ENCODE results near the gene UBA3. TPM values are rescaled to one million over a fixed set of nuclear protein-coding genes. Genes with fewer than 3 reads are reported as not detected.

Gene UBA3
- total and polyA plus RNA-seq, 10 of the 15 experiments (the other 5 are each of a cell fraction or from before 2014, with no cell fraction given), result 72.9 to 131 (median 102) TPM

GRCh38 chr3:69121513-69121912 is 41.3 kb upstream of the UBA3 start:
- WGBS (ENCODE audit: insufficient coverage, insufficient replicate concordance, low lambda C conversion rate, missing lambda C conversion rate), result 66% methylated on average over 6 of the region's 6 CpGs
- H3K27ac ChIP-seq (ENCODE audit: control insufficient read depth, insufficient read depth), result no peak overlapping the region
- no peaks in the 10 kb centered on the region for H3K9me3 ChIP-seq (replicated peaks; ENCODE audit: control insufficient read depth, insufficient read depth, low read length)
- POLR2A ChIA-PET, result interaction anchor here (0.6 kb wide), 1 partner anchor 72 kb away, joined by 4 read pairs; no protein-coding TSS in a partner anchor
- BruUV-seq (replicated peaks), result no TSS peak
- intact Hi-C loops (cut with micrococcal nuclease; ENCODE audit: unreplicated experiment), result loop anchor here (1.0 to 10.0 kb wide), 4 partner anchors 185 to 823 kb away; no protein-coding TSS in a partner anchor
- CTCF ChIA-PET, result interaction anchor here (0.6 to 6.8 kb wide), 53 partner anchors 10 to 551 kb away, joined by 3 to 117 read pairs (median 5); partner anchors contain the start of gene EOGT
- H3K79me2 ChIP-seq (ENCODE audit: control insufficient read depth, insufficient read depth, low read length), result no peaks in the 10 kb centered on the region
- DNase-seq (ENCODE audit: low read depth, low spot score) (no peak), ATAC-seq (no peak; the same call in 2 of the 3 replicates), FAIRE-seq (no peak)
- H3K4me3 ChIP-seq, result no peak overlapping the region
- RAD21 ChIA-PET (ENCODE audit: unreplicated experiment), result interaction anchor here (0.6 to 4.4 kb wide), 25 partner anchors 14 to 550 kb away, joined by 3 to 67 read pairs (median 4); partner anchors contain the start of gene TMF1
- no peak for TF ChIP-seq ZNF687 (IDR thresholded peaks at IDR 0.05)
- TF ChIP-seq PML (IDR thresholded peaks at IDR 0.05; ENCODE audit: low read length), result no peak
- no peak for TF ChIP-seq SKIL (IDR thresholded peaks at IDR 0.05; ENCODE audit: low read depth, poor library complexity, severe bottlenecking)
- no peak for TF ChIP-seq NRF1 (conservative IDR thresholded peaks at IDR 0.05; ENCODE audit: low read depth, low read length)
- TF ChIP-seq BCL3 (IDR thresholded peaks at IDR 0.05; ENCODE audit: borderline replicate concordance, insufficient read depth, low read depth, low read length, poor library complexity, severe bottlenecking), result no peak
- no peaks in the 10 kb centered on the region for H3K4me1 ChIP-seq (ENCODE audit: control insufficient read depth, insufficient read depth, low read length)
- H3K9ac ChIP-seq (ENCODE audit: control insufficient read depth, insufficient read depth, low read length), result no peak overlapping the region
- no peak overlapping the region for H2AFZ ChIP-seq (ENCODE audit: control insufficient read depth, low read depth, low read length)
- H4K20me1 ChIP-seq (ENCODE audit: control insufficient read depth, insufficient read depth), result no peaks in the 10 kb centered on the region
- in situ Hi-C loops (cut with MboI), result loop anchor here (10.0 kb wide), 1 partner anchor 553 kb away; no protein-coding TSS in a partner anchor
- H3K4me2 ChIP-seq (ENCODE audit: control insufficient read depth, insufficient read depth), result no peak overlapping the region
- no peaks in the 10 kb centered on the region for H3K36me3 ChIP-seq (ENCODE audit: control insufficient read depth in 2 of 2, insufficient read depth in 2 of 2, low read length in 1 of 2)
- H3K27me3 ChIP-seq (replicated peaks in 1 of 2; ENCODE audit: control insufficient read depth in 2 of 2, insufficient read depth in 2 of 2, low read length in 1 of 2), result peaks cover 0 to 3% of the 10 kb centered on the region in 2 experiments; a peak in 1 of 4 replicates
- SMC1A ChIA-PET (ENCODE audit: uncharacterized antibody, unreplicated experiment), result interaction anchor here (0.6 to 4.3 kb wide), 40 partner anchors 15 to 1721 kb away, joined by 3 to 58 read pairs (median 4); no protein-coding TSS in a partner anchor
